ENCODE data around the gene ESR1. TPM values are rescaled to one million over a fixed set of nuclear protein-coding genes. Genes with fewer than 3 reads are reported as not detected.

The ESR1 gene
- total and polyA plus RNA-seq, 2 donors from 2014 or later, result 1.1 to 5.2 TPM

- TF ChIP-seq, protein P1, sequence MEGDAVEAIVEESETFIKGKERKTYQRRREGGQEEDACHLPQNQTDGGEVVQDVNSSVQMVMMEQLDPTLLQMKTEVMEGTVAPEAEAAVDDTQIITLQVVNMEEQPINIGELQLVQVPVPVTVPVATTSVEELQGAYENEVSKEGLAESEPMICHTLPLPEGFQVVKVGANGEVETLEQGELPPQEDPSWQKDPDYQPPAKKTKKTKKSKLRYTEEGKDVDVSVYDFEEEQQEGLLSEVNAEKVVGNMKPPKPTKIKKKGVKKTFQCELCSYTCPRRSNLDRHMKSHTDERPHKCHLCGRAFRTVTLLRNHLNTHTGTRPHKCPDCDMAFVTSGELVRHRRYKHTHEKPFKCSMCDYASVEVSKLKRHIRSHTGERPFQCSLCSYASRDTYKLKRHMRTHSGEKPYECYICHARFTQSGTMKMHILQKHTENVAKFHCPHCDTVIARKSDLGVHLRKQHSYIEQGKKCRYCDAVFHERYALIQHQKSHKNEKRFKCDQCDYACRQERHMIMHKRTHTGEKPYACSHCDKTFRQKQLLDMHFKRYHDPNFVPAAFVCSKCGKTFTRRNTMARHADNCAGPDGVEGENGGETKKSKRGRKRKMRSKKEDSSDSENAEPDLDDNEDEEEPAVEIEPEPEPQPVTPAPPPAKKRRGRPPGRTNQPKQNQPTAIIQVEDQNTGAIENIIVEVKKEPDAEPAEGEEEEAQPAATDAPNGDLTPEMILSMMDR (IDR thresholded peaks at IDR 0.05; ENCODE audit: borderline replicate concordance, extremely low read depth, insufficient read depth), result no peak
- Histone ChIP-seq H3K9me3 (ENCODE audit: control insufficient read depth in 2 of 3, insufficient read depth in 1 of 3, low read length in 3 of 3) (no peaks in the 10 kb centered on the region), H3K27ac (ENCODE audit: low read depth in 2 of 2, low read length in 2 of 2) (no peak overlapping the region), H3K4me3 (ENCODE audit: low read length in 3 of 3) (no peak overlapping the region), H3K27me3 (ENCODE audit: control insufficient read depth, insufficient read depth, low read length) (no peaks in the 10 kb centered on the region), H3K9ac (ENCODE audit: low read length in 3 of 3) (no peak overlapping the region), H3K36me3 (ENCODE audit: control insufficient read depth in 2 of 3, insufficient read depth in 3 of 3, low read length in 3 of 3) (no peaks in the 10 kb centered on the region), H3K4me1 (ENCODE audit: control insufficient read depth in 2 of 3, insufficient read depth in 2 of 3, low read depth in 1 of 3, low read length in 3 of 3) (no peaks in the 10 kb centered on the region)
- intact Hi-C loops (cut with DNase I), result no loop called here
- DNase-seq (no peak), FAIRE-seq (no peak)
Measured at GRCh38 chr6:151992091-151992490, 184.6 kb downstream of the ESR1 start.

DNA sequence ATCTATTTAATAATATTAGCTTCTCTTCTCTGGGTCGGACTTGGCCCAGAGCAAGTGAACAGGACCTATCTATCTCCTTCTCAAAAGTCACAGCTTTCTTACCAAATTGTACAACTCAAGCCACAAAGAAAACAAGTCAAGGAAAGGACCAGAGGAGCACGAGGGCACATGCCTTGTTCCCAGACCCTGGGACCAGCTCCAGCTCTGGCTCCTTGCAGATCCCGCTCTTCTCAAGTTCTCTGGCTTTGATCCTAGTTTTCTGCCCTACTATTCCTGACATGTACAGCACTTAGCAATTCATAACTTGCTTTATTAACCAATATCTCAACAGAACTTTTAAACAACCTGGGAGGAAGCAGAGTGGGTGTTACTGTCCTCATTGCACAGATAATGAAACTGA lies 185.9 kb downstream of the ESR1 start:
- no peaks in the 10 kb centered on the region for H3K9me3 ChIP-seq (ENCODE audit: control insufficient read depth in 2 of 3, insufficient read depth in 1 of 3, low read length in 3 of 3)
- DNase-seq (peak in 1 of 5 donors; percentile 65), FAIRE-seq (no peak)
- no peak overlapping the region for H3K27ac ChIP-seq (ENCODE audit: low read depth in 2 of 2, low read length in 2 of 2)
- no peaks in the 10 kb centered on the region for H3K27me3 ChIP-seq (ENCODE audit: control insufficient read depth, insufficient read depth, low read length)
- H3K4me1 ChIP-seq (ENCODE audit: control insufficient read depth in 2 of 3, insufficient read depth in 2 of 3, low read depth in 1 of 3, low read length in 3 of 3), result no peaks in the 10 kb centered on the region
- TF ChIP-seq, protein P1 (IDR thresholded peaks at IDR 0.05; ENCODE audit: borderline replicate concordance, extremely low read depth, insufficient read depth), result no peak
- no peaks in the 10 kb centered on the region for H3K36me3 ChIP-seq (ENCODE audit: control insufficient read depth in 2 of 3, insufficient read depth in 3 of 3, low read length in 3 of 3)
- intact Hi-C loops (cut with DNase I), result no loop called here
- H3K4me3 ChIP-seq (ENCODE audit: low read length in 3 of 3), result no peak overlapping the region
- H3K9ac ChIP-seq (ENCODE audit: low read length in 3 of 3), result no peak overlapping the region

- Histone ChIP-seq H3K4me3 (ENCODE audit: low read length in 3 of 3) (no peak overlapping the region), H3K9ac (ENCODE audit: low read length in 3 of 3) (no peak overlapping the region), H3K27me3 (ENCODE audit: control insufficient read depth, insufficient read depth, low read length) (no peaks in the 10 kb centered on the region), H3K27ac (ENCODE audit: low read depth in 2 of 2, low read length in 2 of 2) (no peak overlapping the region), H3K36me3 (ENCODE audit: control insufficient read depth in 2 of 3, insufficient read depth in 3 of 3, low read length in 3 of 3) (no peaks in the 10 kb centered on the region), H3K4me1 (ENCODE audit: control insufficient read depth in 2 of 3, insufficient read depth in 2 of 3, low read depth in 1 of 3, low read length in 3 of 3) (no peaks in the 10 kb centered on the region), H3K9me3 (ENCODE audit: control insufficient read depth in 2 of 3, insufficient read depth in 1 of 3, low read length in 3 of 3) (no peaks in the 10 kb centered on the region)
- TF ChIP-seq, protein P1 (IDR thresholded peaks at IDR 0.05; ENCODE audit: borderline replicate concordance, extremely low read depth, insufficient read depth), result no peak
- intact Hi-C loops (cut with DNase I), result no loop called here
- FAIRE-seq (no peak), DNase-seq (no peak)
Measured at GRCh38 chr6:151998784-151999183, 191.3 kb downstream of the ESR1 start.

DNA sequence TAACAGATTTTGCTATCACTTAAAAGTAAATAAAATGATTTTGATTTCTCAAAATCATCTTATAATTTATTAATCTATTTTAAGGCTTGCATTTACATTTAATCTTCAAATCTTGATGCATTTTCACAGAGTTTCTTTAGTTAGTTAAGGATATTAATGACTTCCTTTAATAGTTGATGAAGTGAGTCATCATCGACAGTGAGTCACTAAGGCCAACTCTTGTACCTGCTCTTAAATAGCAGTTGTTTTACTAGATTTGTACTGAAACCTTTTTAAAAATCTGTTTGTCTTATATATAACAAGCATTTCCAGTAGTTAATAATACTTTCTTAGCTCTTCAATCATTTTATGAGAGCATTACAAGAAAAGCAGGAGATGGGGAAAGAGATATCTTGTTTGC lies 191.7 kb downstream of the ESR1 start:
- H3K27ac ChIP-seq (ENCODE audit: low read depth in 2 of 2, low read length in 2 of 2), result no peak overlapping the region
- no peak for FAIRE-seq
- no peak for DNase-seq
- H3K4me1 ChIP-seq (ENCODE audit: control insufficient read depth in 2 of 3, insufficient read depth in 2 of 3, low read depth in 1 of 3, low read length in 3 of 3), result no peaks in the 10 kb centered on the region
- intact Hi-C loops (cut with DNase I), result no loop called here
- H3K36me3 ChIP-seq (ENCODE audit: control insufficient read depth in 2 of 3, insufficient read depth in 3 of 3, low read length in 3 of 3), result no peaks in the 10 kb centered on the region
- H3K27me3 ChIP-seq (ENCODE audit: control insufficient read depth, insufficient read depth, low read length), result no peaks in the 10 kb centered on the region
- H3K4me3 ChIP-seq (ENCODE audit: low read length in 3 of 3), result no peak overlapping the region
- H3K9me3 ChIP-seq (ENCODE audit: control insufficient read depth in 2 of 3, insufficient read depth in 1 of 3, low read length in 3 of 3), result no peaks in the 10 kb centered on the region
- H3K9ac ChIP-seq (ENCODE audit: low read length in 3 of 3), result no peak overlapping the region
- TF ChIP-seq, protein P1 (IDR thresholded peaks at IDR 0.05; ENCODE audit: borderline replicate concordance, extremely low read depth, insufficient read depth), result no peak

All from kidney (tissue), 14 donors.